ENCODE measurements around the gene DENND1A.

The DENND1A gene

DNA sequence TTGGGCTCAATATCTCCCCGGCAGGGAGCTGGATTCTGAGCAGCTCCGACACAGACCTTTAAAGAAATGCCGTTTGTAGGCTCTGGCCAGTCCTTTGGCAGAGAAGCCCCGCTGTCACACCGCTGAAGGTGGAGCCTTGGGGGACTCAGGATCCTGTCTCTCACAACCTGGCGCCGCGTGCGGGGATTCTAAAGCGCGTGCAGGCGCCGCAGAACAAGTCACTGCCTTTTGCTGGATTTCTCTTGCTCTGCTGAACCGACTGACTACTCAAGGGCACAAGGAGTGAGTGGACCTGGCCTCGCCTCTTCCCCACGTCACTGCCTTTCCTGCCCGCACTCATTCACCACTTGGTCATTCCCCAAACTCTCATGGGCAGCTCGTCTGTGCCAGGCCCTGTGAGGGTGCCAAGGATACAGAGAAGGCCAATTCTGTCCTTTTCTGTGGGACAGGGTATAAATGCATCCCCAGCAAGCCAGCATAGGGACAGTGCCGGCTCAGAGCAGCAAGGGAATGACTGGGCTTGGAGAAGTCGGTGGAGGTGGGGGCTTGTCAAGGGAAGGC, 504.6 kb downstream of the DENND1A start:
- no peak for ATAC-seq
- DNase-seq: no peak

DNA sequence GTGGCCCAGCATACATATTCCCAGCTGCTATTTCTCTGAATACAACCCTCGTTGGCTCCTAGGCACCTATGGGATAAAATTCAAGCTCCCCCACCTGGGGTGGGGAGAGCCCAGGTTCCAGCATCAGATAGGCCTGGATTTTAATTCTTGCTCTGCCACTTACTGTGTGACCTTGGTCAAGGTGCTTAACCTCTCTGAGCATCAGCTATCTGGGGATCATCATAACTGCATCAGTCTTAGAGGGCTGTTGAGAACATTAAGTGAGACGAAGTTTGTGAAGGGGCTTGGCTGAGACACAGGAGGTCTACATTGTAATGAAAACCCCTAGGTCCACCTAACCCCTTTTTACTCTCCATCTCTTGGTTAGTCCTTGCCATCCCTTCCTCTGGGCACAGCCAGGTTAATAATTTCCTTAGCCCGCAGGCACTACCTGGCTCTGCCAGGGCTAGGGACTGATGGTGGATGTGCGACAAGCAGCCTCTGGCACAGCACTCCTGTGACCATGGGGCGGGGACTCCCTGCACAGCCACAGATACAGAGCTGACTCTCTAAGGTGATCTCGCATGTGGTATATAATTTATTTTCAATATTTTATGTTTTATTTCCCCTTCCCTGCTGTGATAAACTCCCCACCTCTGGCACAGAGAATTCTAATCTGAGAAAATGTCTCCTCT, 505.2 kb downstream of the DENND1A start:
- ATAC-seq: no peak
- DNase-seq: no peak

DNA sequence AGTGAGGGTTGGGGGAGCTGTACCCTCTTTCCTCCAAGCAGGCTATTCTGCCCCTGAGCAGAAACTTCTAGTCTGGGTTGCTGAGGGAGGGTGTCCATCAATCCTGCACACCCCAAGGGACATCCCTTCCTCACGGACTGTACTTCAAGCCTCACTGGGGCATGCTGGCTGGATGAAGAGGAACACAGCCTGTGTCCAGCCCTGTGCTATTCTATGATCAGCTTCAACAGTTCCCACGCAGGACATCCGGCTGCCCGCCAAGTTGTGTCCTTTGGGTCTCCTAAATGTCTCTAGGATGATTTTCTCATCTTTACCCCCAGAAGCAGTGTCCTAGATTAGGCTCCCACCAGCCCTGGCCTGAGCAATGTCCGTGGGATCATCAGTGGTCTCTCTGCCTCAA, 505.8 kb downstream of the DENND1A start:
- DNase-seq: no peak

DNA sequence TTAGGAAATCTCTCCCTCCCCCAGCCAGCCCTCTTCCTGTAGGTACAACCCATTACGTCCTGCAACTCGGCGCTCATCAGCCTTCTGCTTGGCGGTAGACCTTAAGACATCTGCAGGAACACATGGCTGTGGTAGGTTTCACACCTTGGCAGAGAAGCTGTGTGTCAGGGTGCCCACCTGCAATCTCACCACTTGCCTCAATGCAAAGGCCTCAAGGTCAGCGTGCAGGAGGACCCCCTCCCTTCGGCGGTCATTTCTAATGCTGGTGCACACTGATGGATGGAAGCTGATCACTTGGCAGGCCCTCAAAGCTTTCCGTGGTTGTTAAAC, 506.6 kb downstream of the DENND1A start:
- DNase-seq (no peak), ATAC-seq (no peak)

More for the DNA sequence above, 505.8 kb downstream of the DENND1A start:
- ATAC-seq: no peak

GRCh38 chr9:123422635-123423310, 507.2 kb downstream of the DENND1A start:
- no peak for DNase-seq
- no peak for ATAC-seq

GRCh38 chr9:123421801-123422455, 508.0 kb downstream of the DENND1A start:
- DNase-seq (no peak), ATAC-seq (no peak)

DNA sequence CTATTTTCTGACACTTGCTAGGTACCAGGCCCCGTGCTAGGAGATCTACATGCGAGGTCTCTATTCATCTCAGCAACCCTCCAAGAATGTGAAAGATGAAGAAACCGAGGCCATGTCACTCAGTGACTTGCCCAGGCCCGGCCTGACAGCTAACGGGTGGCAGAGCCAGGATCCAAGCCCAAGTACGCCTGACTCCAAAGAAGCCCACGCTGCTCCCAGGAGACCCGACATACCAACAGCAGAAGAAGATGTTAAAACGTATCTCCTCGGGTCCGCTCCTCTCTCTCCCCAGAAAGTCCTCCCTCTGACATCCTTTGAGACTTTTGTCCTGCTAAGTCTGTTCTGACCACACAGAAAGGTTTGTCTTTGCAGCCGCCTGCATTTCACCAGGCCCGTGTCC, 508.7 kb downstream of the DENND1A start:
- DNase-seq (no peak), ATAC-seq (no peak)

GRCh38 chr9:123420592-123421111, 509.3 kb downstream of the DENND1A start:
- ATAC-seq (no peak), DNase-seq (no peak)

DNA sequence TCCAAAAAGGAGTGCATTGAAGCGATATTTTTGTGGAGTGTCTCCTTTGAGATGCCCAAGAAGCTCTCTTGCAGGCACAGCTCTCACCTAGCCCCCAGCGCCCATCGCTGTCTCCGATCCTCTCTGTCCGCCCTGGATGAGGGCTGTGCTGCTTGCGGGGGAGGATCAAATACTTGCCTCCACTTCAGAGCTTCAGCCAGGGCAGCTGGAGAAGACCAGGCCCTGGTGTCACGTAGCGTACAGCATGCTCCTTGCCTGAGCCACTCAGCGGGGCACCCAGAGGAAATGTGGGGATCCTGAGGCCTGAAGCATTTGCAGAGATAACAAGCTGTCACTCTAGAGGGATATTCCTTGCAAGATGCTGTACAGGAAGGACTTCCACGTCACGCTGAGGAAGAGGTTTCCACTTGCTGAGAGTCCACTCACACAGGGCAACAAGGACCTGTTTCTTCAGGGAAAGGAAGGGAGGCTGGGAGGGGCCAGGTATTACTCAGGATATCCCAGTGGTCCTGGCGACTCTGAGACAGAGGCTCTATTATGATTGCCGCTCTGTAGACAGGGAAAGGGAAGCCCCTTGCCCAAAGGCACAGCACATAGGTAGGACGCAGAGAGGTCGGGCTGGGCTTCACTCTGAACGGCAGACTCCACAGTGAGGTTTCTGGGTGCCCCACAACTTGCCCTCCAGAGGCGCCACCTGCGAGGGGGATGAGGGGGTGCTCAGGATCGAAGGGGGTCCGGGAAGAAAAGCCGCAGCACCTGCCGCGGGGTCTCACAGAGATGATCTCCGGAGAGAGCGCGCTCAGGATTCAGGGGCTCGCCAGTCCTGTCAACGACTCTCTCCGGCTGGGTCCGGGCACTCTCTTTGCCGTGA, 510.0 kb downstream of the DENND1A start:
- ATAC-seq (no peak), DNase-seq (no peak)

- DNase-seq (no peak), ATAC-seq (no peak)
These were observed 510.8 kb downstream of the DENND1A start for GRCh38 chr9:123419091-123419490.

GRCh38 chr9:123418506-123418905, 511.4 kb downstream of the DENND1A start:
- no peak for ATAC-seq
- DNase-seq: no peak

- no peak for ATAC-seq
These were observed 511.9 kb downstream of the DENND1A start for GRCh38 chr9:123418052-123418430.

GRCh38 chr9:123417289-123418051, 512.5 kb downstream of the DENND1A start:
- no peak for ATAC-seq

More at GRCh38 chr9:123418052-123418430, 511.9 kb downstream of the DENND1A start:
- no peak for DNase-seq

DNA sequence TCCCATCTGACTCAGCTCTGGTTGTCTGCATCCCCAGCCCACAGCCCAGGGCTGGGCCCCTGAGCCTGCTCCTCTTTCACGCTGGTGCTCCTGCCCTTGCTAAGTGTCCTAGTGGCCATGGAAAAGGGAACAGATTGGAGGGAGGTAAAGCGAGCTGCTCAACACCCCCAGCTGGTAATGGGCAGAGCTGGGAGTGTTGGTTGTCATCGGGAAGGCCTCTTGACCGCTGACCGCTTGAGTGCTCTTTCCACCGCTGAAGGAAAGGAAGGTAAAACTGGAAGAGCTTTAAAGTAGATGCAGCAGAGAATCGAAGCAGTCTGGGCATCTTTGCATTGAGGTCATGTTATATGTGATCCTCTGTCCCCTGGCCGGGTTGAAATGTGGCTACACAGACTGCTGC, 513.8 kb downstream of the DENND1A start:
- no peak for ATAC-seq

More at GRCh38 chr9:123417289-123418051, 512.5 kb downstream of the DENND1A start:
- no peak for DNase-seq

GRCh38 chr9:123414936-123415930, 514.7 kb downstream of the DENND1A start:
- DNase-seq (no peak), ATAC-seq (no peak)

More for the DNA sequence above, 513.8 kb downstream of the DENND1A start:
- no peak for DNase-seq

- ATAC-seq (no peak), DNase-seq (no peak)
These were observed 515.7 kb downstream of the DENND1A start for GRCh38 chr9:123414204-123414603.

GRCh38 chr9:123412171-123412820, 517.6 kb downstream of the DENND1A start:
- DNase-seq: no peak
- ATAC-seq: no peak

DNA sequence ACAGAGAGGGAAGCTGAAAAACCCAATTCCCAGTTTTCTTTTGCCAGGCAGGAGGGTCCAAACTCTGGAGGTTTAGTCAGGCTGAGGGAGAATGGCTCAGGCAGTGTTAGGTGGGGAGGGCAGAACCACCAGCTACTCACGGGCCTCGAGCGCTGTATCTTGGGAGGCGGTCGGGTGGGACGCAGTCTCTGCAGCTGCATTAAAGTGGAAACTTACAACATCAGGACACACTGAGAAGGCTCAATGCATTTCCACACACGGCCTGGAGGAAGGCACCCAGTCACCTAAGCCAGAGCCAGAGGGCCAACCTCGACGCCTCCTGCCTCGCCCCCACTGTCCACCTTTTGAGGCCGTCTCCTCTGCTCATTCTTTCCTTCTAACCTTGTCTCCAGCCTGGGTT, 518.3 kb downstream of the DENND1A start:
- no peak for DNase-seq
- no peak for ATAC-seq

- DNase-seq: no peak
- no peak for ATAC-seq
These were observed 518.7 kb downstream of the DENND1A start for GRCh38 chr9:123411191-123411590.
